Stomach (tissue), 9 donors: ENCODE measurements around the gene ELF2. TPM values are rescaled to one million over a fixed set of nuclear protein-coding genes. Genes with fewer than 3 reads are reported as not detected.

Experiments used
- DNase-seq, 2 donors: peaks; one replicate each; pipeline versions ENCODE4 v3.0.0 to v3.0.0-alpha.2; 2013 to 2019
- H3K27ac ChIP-seq, 5 donors: fragments of 200-600 bp in 4 of 5; sonication (generic) in 4 of 5; one replicate each; pipeline ENCODE4 v1.5.1; 2013 to 2019; ENCODE audit warnings: mild to moderate bottlenecking in 1 of 5, moderate library complexity in 1 of 5
- H3K27me3 ChIP-seq, 3 donors: fragments of 200-600 bp; sonication (generic); one replicate each; pipeline ENCODE4 v1.5.1; 2017 to 2019; ENCODE audit warnings: mixed run types in 1 of 3
- H3K36me3 ChIP-seq, 4 donors: fragments of 200-600 bp; sonication (generic); 1 replicate in 3 of 4; 2 replicates in 1 of 4; pipeline ENCODE4 v1.5.1; 2016 to 2019
- H3K4me1 ChIP-seq, 4 donors: fragments of 200-600 bp; sonication (generic); one replicate each; pipeline ENCODE4 v1.5.1; 2016 to 2019
- H3K4me3 ChIP-seq, 4 donors: fragments of 200-600 bp; sonication (generic) in 3 of 4; one replicate each; pipeline ENCODE4 v1.5.1; 2016 to 2019; ENCODE audit warnings: mild to moderate bottlenecking in 1 of 4
- H3K9me3 ChIP-seq, 4 donors: fragments of 200-600 bp; sonication (generic); one replicate each; pipeline ENCODE4 v1.5.1; 2016 to 2019
- CTCF ChIP-seq, 7 experiments: fragments of 450-650 bp in 4 of 7; fragments of 200-600 bp in 3 of 7; sonication (generic) in 3 of 7; IDR thresholded peaks; one replicate each; pipeline ENCODE4 v1.5.1; 2016 to 2019; ENCODE audit warnings: antibody characterized with exemption in 7 of 7, control low read depth in 2 of 7, mild to moderate bottlenecking in 1 of 7
- EP300 ChIP-seq: sonication (generic); formaldehyde crosslinking; IDR thresholded peaks from one replicate; pipeline ENCODE4 v1.6.1; 2017; ENCODE audit warnings: antibody characterized with exemption
- POLR2A ChIP-seq, 4 donors: fragments of 450-650 bp; IDR thresholded peaks; one replicate each; pipeline ENCODE4 v1.6.1; 2016; ENCODE audit warnings: antibody characterized with exemption in 4 of 4, control low read depth in 2 of 4, mild to moderate bottlenecking in 1 of 4, moderate library complexity in 1 of 4
- POLR2AphosphoS5 ChIP-seq, 3 donors: sonication (generic); formaldehyde crosslinking; IDR thresholded peaks; one replicate each; pipeline ENCODE4 v1.6.1; 2016; ENCODE audit warnings: antibody characterized with exemption in 3 of 3
- WGBS, 5 donors: extraction: QIAGEN DNeasy Blood & Tissue Kit in 3 of 5; methylation state at CpG; one replicate each; pipeline versions ENCODE4 v1.1.5 to v1.1.7; 2013 to 2018; 5-methylcytosine and 5-hydroxymethylcytosine counted together
- intact Hi-C: fragments of 100-400 bp; cut with DNase I; formaldehyde crosslinking; loops from one replicate; pipeline ENCODE4 v1.15.1; 2023; ENCODE audit warnings: low total_unique reads
- polyA plus RNA-seq, 3 donors: library from polyadenylated mRNA; stranded (reverse); fragments of 200-250 nt; gene quantifications; one replicate each; pipeline ENCODE4 v1.2.3, GENCODE V29; 2013
- small RNA-seq, 4 donors: library from RNA; depleted of rRNA; stranded (forward); fragments of <200 nt; gene quantifications; one replicate each; pipeline ENCODE3, GENCODE V24; 2016
- total RNA-seq, 5 donors: library from RNA; depleted of rRNA; stranded (reverse); fragments of >200 nt; gene quantifications; one replicate each; pipeline versions ENCODE4 v1.1.0 to v1.2.3, GENCODE V29; 2014 to 2016
- donor health status: healthy with polysubstance abuse.
- donor health status: Bipolar disorder and iron deficiency.
- donor health status: healthy.

ELF2 gene
- total and polyA plus RNA-seq, 8 donors, result 10.6 to 115 (median 36.5) TPM

- no peaks in the 10 kb centered on the region for H3K4me1 ChIP-seq
- H3K9me3 ChIP-seq, result peaks cover 0 to 5% (median 0%) of the 10 kb centered on the region in 4 donors
- H3K27me3 ChIP-seq, result no peaks in the 10 kb centered on the region
- TF ChIP-seq CTCF (IDR thresholded peaks at IDR 0.05) (no peak), POLR2AphosphoS5 (IDR thresholded peaks at IDR 0.05) (no peak), EP300 (no peak), POLR2A (IDR thresholded peaks at IDR 0.05) (no peak)
- no peak for DNase-seq
- 88 to 96% (median 94%) methylated on average over 2 of the region's 2 CpGs for WGBS, 5 donors
- no peak overlapping the region for H3K27ac ChIP-seq
- no peak overlapping the region for H3K4me3 ChIP-seq
- no peaks in the 10 kb centered on the region for H3K36me3 ChIP-seq
- intact Hi-C loops, result no loop called here
Measured at GRCh38 chr4:139007640-139008039, 169.4 kb downstream of the ELF2 start.

Small RNAs within 50 kb of the gene (small RNA-seq; reads per million reads assigned to genes)
- gene RF00017 (0 reads per million in 4 donors), gene RF00019 (0 reads per million in 4 donors), gene RN7SL382P (0 reads per million in 4 donors), gene RNU6-531P (0 reads per million in 4 donors)

Other genes starting within 250 kb of the ELF2 start
- 1 to 10 TPM in 2 of 5 donors, under 1 TPM in 1, not detected in 2; 0.58 to 4.4 (median 2.2) TPM for gene NOCT, start 161.4 kb downstream of the ELF2 start, total RNA-seq
- 1 to 10 TPM in 1 of 3 donors, under 1 TPM in 2; 0.38 to 1.1 (median 0.76) TPM for gene NOCT, start 161.4 kb downstream of the ELF2 start, polyA plus RNA-seq
- not detected for gene MGARP, start 103.0 kb upstream of the ELF2 start, total RNA-seq
- 1 to 10 TPM in 1 of 3 donors, under 1 TPM in 2; 0.08 to 1.4 (median 0.31) TPM for gene MGARP, start 103.0 kb upstream of the ELF2 start, polyA plus RNA-seq
- 10 to 100 TPM; 14.8 to 55.1 (median 25.1) TPM for gene NAA15, start 124.3 kb upstream of the ELF2 start, total RNA-seq
- 10 to 100 TPM in 1 of 3 donors, 1 to 10 TPM in 2; 4.8 to 10.1 (median 5.5) TPM for gene NAA15, start 124.3 kb upstream of the ELF2 start, polyA plus RNA-seq
- 10 to 100 TPM in 4 of 5 donors, 1 to 10 TPM in 1; 4.0 to 79.9 (median 23.3) TPM for gene NDUFC1, start 125.3 kb upstream of the ELF2 start, total RNA-seq
- 100 to 1,000 TPM; 138 to 142 (median 140) TPM for gene NDUFC1, start 125.3 kb upstream of the ELF2 start, polyA plus RNA-seq